HL-60 (cell line): ENCODE results near the gene YPEL5.
A peak's percentile ranks its signal among the peaks of the same experiment; 100 is the strongest.
"Not testable (repeated sequence)": the region's sequence is repeated elsewhere in the genome, so short reads cannot be mapped to it uniquely, and the experiment has no call there.

Experiments used
- DNase-seq, 2 experiments: peaks; one replicate each; pipeline ENCODE4 v3.0.0-alpha.2; 2010 to 2020; ENCODE audit warnings: low read depth in 1 of 2, low spot score in 1 of 2
- H3K27ac ChIP-seq: fragments of 250-450 bp; sonication (Bioruptor Pico); replicated peaks from 2 replicates; pipeline ENCODE4 v1.5.1; 2020; ENCODE audit warnings: mild to moderate bottlenecking, moderate library complexity
- H3K27me3 ChIP-seq: fragments of 250-450 bp; sonication (Bioruptor Pico); 2 replicates; pipeline ENCODE4 v1.5.1; 2021; ENCODE audit warnings: mild to moderate bottlenecking, moderate library complexity; ENCODE audit not compliant: insufficient read depth, poor library complexity, severe bottlenecking
- H3K4me3 ChIP-seq: replicated peaks from 2 replicates; pipeline ENCODE4 v1.5.1; 2011; ENCODE audit warnings: mild to moderate bottlenecking, control low read depth, low read length; ENCODE audit not compliant: insufficient read depth
- GABPA ChIP-seq: IDR thresholded peaks from 2 replicates; pipeline ENCODE4 v1.6.1; 2012; ENCODE audit warnings: low read depth
- POLR2AphosphoS5 ChIP-seq: IDR thresholded peaks from 2 replicates; pipeline ENCODE4 v1.6.1; 2012; ENCODE audit warnings: low read depth
- REST ChIP-seq: IDR thresholded peaks from 2 replicates; pipeline ENCODE4 v1.6.1; 2012; ENCODE audit warnings: low read depth; ENCODE audit not compliant: insufficient replicate concordance
- SPI1 ChIP-seq: IDR thresholded peaks from 2 replicates; pipeline ENCODE4 v1.6.1; 2012; ENCODE audit warnings: low read depth, mild to moderate bottlenecking, borderline replicate concordance
- TF ChIP-seq, protein P1 (sequence below): IDR thresholded peaks from one replicate; pipeline ENCODE4 v1.5.1; 2011; ENCODE audit warnings: low read length, control low read depth, inconsistent platforms; ENCODE audit not compliant: insufficient read depth

The YPEL5 gene

DNA sequence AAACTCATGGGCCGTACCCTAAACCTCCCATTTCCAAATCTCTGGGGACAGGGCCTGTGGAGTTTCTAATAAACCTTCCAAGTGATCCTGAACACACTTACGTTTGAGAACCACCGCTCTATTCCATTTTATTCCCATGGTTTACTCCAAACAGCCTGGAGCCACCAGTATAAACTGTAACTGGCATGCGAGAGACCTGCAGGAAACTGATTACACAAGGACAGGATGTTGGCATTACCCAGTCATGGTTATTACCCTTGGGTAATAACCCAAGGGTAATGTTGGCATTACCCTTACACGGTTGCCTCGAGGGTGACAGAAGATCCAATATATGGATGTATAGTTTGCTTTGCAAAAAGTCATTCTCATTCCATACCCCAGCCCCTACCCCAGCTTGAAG lies 37.0 kb upstream of the YPEL5 start:
- H3K27me3 ChIP-seq = no peaks in the 10 kb centered on the region
- DNase-seq = peak in 1 of 2 experiments; percentile 18
- H3K27ac ChIP-seq = no peak overlapping the region
- TF ChIP-seq REST (no peak), POLR2AphosphoS5 (no peak), GABPA (no peak), SPI1 (no peak)
- TF ChIP-seq, protein P1, sequence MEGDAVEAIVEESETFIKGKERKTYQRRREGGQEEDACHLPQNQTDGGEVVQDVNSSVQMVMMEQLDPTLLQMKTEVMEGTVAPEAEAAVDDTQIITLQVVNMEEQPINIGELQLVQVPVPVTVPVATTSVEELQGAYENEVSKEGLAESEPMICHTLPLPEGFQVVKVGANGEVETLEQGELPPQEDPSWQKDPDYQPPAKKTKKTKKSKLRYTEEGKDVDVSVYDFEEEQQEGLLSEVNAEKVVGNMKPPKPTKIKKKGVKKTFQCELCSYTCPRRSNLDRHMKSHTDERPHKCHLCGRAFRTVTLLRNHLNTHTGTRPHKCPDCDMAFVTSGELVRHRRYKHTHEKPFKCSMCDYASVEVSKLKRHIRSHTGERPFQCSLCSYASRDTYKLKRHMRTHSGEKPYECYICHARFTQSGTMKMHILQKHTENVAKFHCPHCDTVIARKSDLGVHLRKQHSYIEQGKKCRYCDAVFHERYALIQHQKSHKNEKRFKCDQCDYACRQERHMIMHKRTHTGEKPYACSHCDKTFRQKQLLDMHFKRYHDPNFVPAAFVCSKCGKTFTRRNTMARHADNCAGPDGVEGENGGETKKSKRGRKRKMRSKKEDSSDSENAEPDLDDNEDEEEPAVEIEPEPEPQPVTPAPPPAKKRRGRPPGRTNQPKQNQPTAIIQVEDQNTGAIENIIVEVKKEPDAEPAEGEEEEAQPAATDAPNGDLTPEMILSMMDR = no peak
- no peak overlapping the region for H3K4me3 ChIP-seq

DNA sequence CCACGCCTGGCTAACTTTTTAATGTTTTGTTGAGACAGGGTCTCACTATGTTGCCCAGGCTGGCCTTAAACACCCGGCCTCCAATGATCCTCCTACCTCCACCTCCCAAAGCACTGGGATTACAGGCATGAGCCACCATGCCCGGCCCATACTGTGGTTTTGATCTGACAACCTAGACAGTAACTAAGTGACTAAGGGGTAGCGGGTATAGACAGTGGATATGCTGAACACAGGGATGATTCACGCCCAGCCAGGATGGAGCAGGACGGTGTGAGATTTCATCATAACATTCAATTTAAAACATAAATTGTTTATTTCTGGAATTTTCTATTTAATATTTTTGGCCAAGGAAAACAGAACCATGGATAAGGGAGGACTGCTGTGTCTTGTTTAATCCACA lies 36.0 kb upstream of the YPEL5 start:
- no peak overlapping the region for H3K27ac ChIP-seq
- no peaks in the 10 kb centered on the region for H3K27me3 ChIP-seq
- DNase-seq = no peak
- TF ChIP-seq POLR2AphosphoS5 (no peak), REST (no peak), GABPA (no peak), SPI1 (no peak)
- TF ChIP-seq, protein P1 = no peak
- H3K4me3 ChIP-seq = no peak overlapping the region

GRCh38 chr2:30111186-30111585 lies 35.6 kb upstream of the YPEL5 start:
- not testable (repeated sequence) for H3K4me3 ChIP-seq, H3K27ac ChIP-seq, DNase-seq, H3K27me3 ChIP-seq

GRCh38 chr2:30112561-30112960 lies 34.2 kb upstream of the YPEL5 start:
- H3K27me3 ChIP-seq = no peaks in the 10 kb centered on the region
- no peak overlapping the region for H3K27ac ChIP-seq
- TF ChIP-seq GABPA = no peak
- TF ChIP-seq SPI1 = no peak
- no peak for TF ChIP-seq REST
- TF ChIP-seq POLR2AphosphoS5 = no peak
- TF ChIP-seq, protein P1 = no peak
- no peak overlapping the region for H3K4me3 ChIP-seq
- no peak for DNase-seq
